Amygdala (tissue), 56 donors: ENCODE data around the gene DRC3.

Experiments used
- DNase-seq, 56 donors: peaks; one replicate each; lab custom pipeline; 2025; lab: John Stamatoyannopoulos, UW

Gene DRC3

GRCh38 chr17:18017958-18018357, 45.3 kb downstream of the DRC3 start:
- DNase-seq: no peak

- DNase-seq: no peak
Measured at GRCh38 chr17:18018411-18018921, 45.8 kb downstream of the DRC3 start.

GRCh38 chr17:18019838-18020154, 47.1 kb downstream of the DRC3 start:
- no peak for DNase-seq

GRCh38 chr17:18020971-18021370, 48.3 kb downstream of the DRC3 start:
- DNase-seq: no peak

- DNase-seq: no peak
Measured at GRCh38 chr17:18021372-18021771, 48.7 kb downstream of the DRC3 start.

- peak in 3 of 56 donors; percentile 13 to 34 (median 33) for DNase-seq
Measured at GRCh38 chr17:18025241-18025944, 52.7 kb downstream of the DRC3 start.

- peak in 33 of 56 donors; percentile 12 to 70 (median 30) for DNase-seq
Measured at GRCh38 chr17:18025945-18026776, 53.5 kb downstream of the DRC3 start.

- no peak for DNase-seq
Measured at GRCh38 chr17:18027280-18027679, 54.6 kb downstream of the DRC3 start.

GRCh38 chr17:18028114-18028951, 55.7 kb downstream of the DRC3 start:
- no peak for DNase-seq

GRCh38 chr17:18028952-18029540, 56.4 kb downstream of the DRC3 start:
- DNase-seq: no peak

GRCh38 chr17:18031955-18032354, 59.3 kb downstream of the DRC3 start:
- no peak for DNase-seq

- DNase-seq: peak in 18 of 56 donors; percentile 6 to 67 (median 25)
Measured at GRCh38 chr17:18033442-18034099, 60.9 kb downstream of the DRC3 start.

GRCh38 chr17:18035704-18036103, 63.0 kb downstream of the DRC3 start:
- no peak for DNase-seq

- DNase-seq: no peak
Measured at GRCh38 chr17:18037486-18037885, 64.8 kb downstream of the DRC3 start.

- DNase-seq: no peak
Measured at GRCh38 chr17:18038149-18038850, 65.6 kb downstream of the DRC3 start.

GRCh38 chr17:18038861-18039534, 66.3 kb downstream of the DRC3 start, which contains the start of the genes ATPAF2 and GID4:
Gene ATPAF2 (minus strand): TSS chr17:18039168. CDS start chr17:18039013, 155 bp downstream.
Gene GID4 (plus strand): TSS chr17:18039408. CDS start chr17:18039465, 57 bp downstream.
- DNase-seq: peak; percentile 67 to 100 (median 98)

- DNase-seq: peak in 3 of 56 donors; percentile 10 to 77 (median 23)
Measured at GRCh38 chr17:18039535-18040260, 67.0 kb downstream of the DRC3 start.
